H9 (cell line): ENCODE results near the gene RPIA. TPM values are rescaled to one million over a fixed set of nuclear protein-coding genes. Genes with fewer than 3 reads are reported as not detected.
"Not testable (repeated sequence)": the region's sequence is repeated elsewhere in the genome, so short reads cannot be mapped to it uniquely, and the experiment has no call there.

Source experiments
- DNase-seq: peaks from one replicate; pipeline ENCODE4 v3.0.0-alpha.2; 2017
- H2AFZ ChIP-seq: one replicate; pipeline ENCODE4 v1.6.1; 2013; ENCODE audit warnings: mild to moderate bottlenecking, low read length, control low read depth, moderate library complexity
- H2AK5ac ChIP-seq: 2 replicates; pipeline ENCODE4 v1.6.1; 2013; ENCODE audit warnings: low read length, control low read depth, mixed read lengths; ENCODE audit not compliant: insufficient read length
- H2BK120ac ChIP-seq: one replicate; pipeline ENCODE4 v1.6.1; 2013; ENCODE audit warnings: low read depth, mild to moderate bottlenecking, low read length, control low read depth, inconsistent platforms; ENCODE audit not compliant: poor library complexity, severe bottlenecking
- H2BK12ac ChIP-seq: 2 replicates; pipeline ENCODE4 v1.6.1; 2013; ENCODE audit warnings: low read length, control low read depth, mixed read lengths, low read depth; ENCODE audit not compliant: insufficient read length
- H2BK15ac ChIP-seq: 2 replicates; pipeline ENCODE4 v1.6.1; 2013; ENCODE audit warnings: low read depth, low read length, control low read depth
- H2BK20ac ChIP-seq: one replicate; pipeline ENCODE4 v1.6.1; 2013; ENCODE audit warnings: low read depth, mild to moderate bottlenecking, low read length, control low read depth, inconsistent platforms; ENCODE audit not compliant: poor library complexity, severe bottlenecking
- H2BK5ac ChIP-seq: 2 replicates; pipeline ENCODE4 v1.6.1; 2013; ENCODE audit warnings: low read length, control low read depth, mixed read lengths; ENCODE audit not compliant: insufficient read length
- H3K14ac ChIP-seq: 2 replicates; pipeline ENCODE4 v1.6.1; 2013; ENCODE audit warnings: low read length, control low read depth; ENCODE audit not compliant: insufficient read depth
- H3K18ac ChIP-seq: 2 replicates; pipeline ENCODE4 v1.6.1; 2013; ENCODE audit warnings: low read depth, mild to moderate bottlenecking, mixed read lengths, low read length, control low read depth; ENCODE audit not compliant: insufficient read length
- H3K23ac ChIP-seq: 2 replicates; pipeline ENCODE4 v1.6.1; 2013; ENCODE audit warnings: low read length, control low read depth, mixed read lengths, low read depth; ENCODE audit not compliant: insufficient read length
- H3K23me2 ChIP-seq: 2 replicates; pipeline ENCODE4 v1.6.1; 2013; ENCODE audit warnings: low read depth, mild to moderate bottlenecking, mixed read lengths, low read length, control low read depth; ENCODE audit not compliant: insufficient read length, poor library complexity, severe bottlenecking
- H3K27ac ChIP-seq: 2 replicates; pipeline ENCODE4 v1.5.1; 2013; ENCODE audit warnings: low read length, control low read depth, mixed read lengths, low read depth; ENCODE audit not compliant: insufficient read length
- H3K27me3 ChIP-seq: 2 replicates; pipeline ENCODE4 v1.6.1; 2013; ENCODE audit warnings: low read length, control low read depth, inconsistent platforms; ENCODE audit not compliant: insufficient read depth
- H3K4ac ChIP-seq: 2 replicates; pipeline ENCODE4 v1.6.1; 2013; ENCODE audit warnings: low read depth, mild to moderate bottlenecking, control low read depth, inconsistent platforms, low read length, moderate library complexity
- H3K4me1 ChIP-seq: 2 replicates; pipeline ENCODE4 v1.6.1; 2013; ENCODE audit warnings: low read length, control low read depth, inconsistent platforms; ENCODE audit not compliant: insufficient read depth
- H3K4me2 ChIP-seq: 2 replicates; pipeline ENCODE4 v1.6.1; 2013; ENCODE audit warnings: low read length, control low read depth, mixed read lengths; ENCODE audit not compliant: insufficient read length, insufficient read depth
- H3K56ac ChIP-seq: 2 replicates; pipeline ENCODE4 v1.6.1; 2013; ENCODE audit warnings: low read depth, mild to moderate bottlenecking, mixed read lengths, low read length, control low read depth; ENCODE audit not compliant: insufficient read length
- H3K79me1 ChIP-seq: 2 replicates; pipeline ENCODE4 v1.6.1; 2013; ENCODE audit warnings: low read depth, mild to moderate bottlenecking, moderate library complexity, low read length, control low read depth, inconsistent platforms; ENCODE audit not compliant: insufficient read depth, poor library complexity, severe bottlenecking
- H3K79me2 ChIP-seq: 2 replicates; pipeline ENCODE4 v1.6.1; 2013; ENCODE audit warnings: low read length, control low read depth, inconsistent platforms; ENCODE audit not compliant: insufficient read depth
- H3K9ac ChIP-seq: 2 replicates; pipeline ENCODE4 v1.6.1; 2013; ENCODE audit warnings: low read length, control low read depth, mixed read lengths; ENCODE audit not compliant: insufficient read length; ENCODE audit errors: extremely low read depth
- H3K9me3 ChIP-seq: one replicate; pipeline ENCODE4 v1.6.1; 2013; ENCODE audit warnings: low read depth, low read length, inconsistent platforms; ENCODE audit not compliant: control insufficient read depth
- H3T11ph ChIP-seq: one replicate; pipeline ENCODE4 v1.6.1; 2013; ENCODE audit warnings: mild to moderate bottlenecking, low read length, control low read depth, inconsistent platforms
- H4K20me1 ChIP-seq: one replicate; pipeline ENCODE4 v1.6.1; 2013; ENCODE audit not compliant: control insufficient read depth, insufficient read length, insufficient read depth
- H4K5ac ChIP-seq: 2 replicates; pipeline ENCODE4 v1.6.1; 2013; ENCODE audit warnings: low read depth, mild to moderate bottlenecking, mixed read lengths, low read length, control low read depth; ENCODE audit not compliant: insufficient read length
- H4K8ac ChIP-seq: replicated peaks from 2 replicates; pipeline ENCODE4 v1.6.1; 2013; ENCODE audit warnings: low read length, control low read depth, mixed read lengths, low read depth; ENCODE audit not compliant: insufficient read length
- H4K91ac ChIP-seq: 2 replicates; pipeline ENCODE4 v1.6.1; 2013; ENCODE audit warnings: low read depth, mild to moderate bottlenecking, moderate library complexity, mixed read lengths, low read length, control low read depth; ENCODE audit not compliant: insufficient read length
- H3K27ac Mint-ChIP-seq, 3 experiments: 2 replicates in 2 of 3; 3 replicates in 1 of 3; pipeline ENCODE4 v1.8.0; 2020 to 2021; ENCODE audit warnings: mixed read lengths in 3 of 3, mild to moderate bottlenecking in 1 of 3, moderate library complexity in 1 of 3
- H3K27me3 Mint-ChIP-seq: 2 replicates; pipeline ENCODE4 v1.8.0; 2021; ENCODE audit warnings: low read depth, mild to moderate bottlenecking, moderate library complexity, mixed read lengths
- H3K36me3 Mint-ChIP-seq, 3 experiments: 2 replicates in 2 of 3; 3 replicates in 1 of 3; pipeline ENCODE4 v1.8.0; 2020 to 2021; ENCODE audit warnings: low read depth in 3 of 3, mixed read lengths in 3 of 3; ENCODE audit not compliant: insufficient read depth in 1 of 3
- H3K4me1 Mint-ChIP-seq, 2 experiments: 2 replicates each; pipeline ENCODE4 v1.8.0; 2020; ENCODE audit warnings: mixed read lengths in 2 of 2
- H3K4me3 Mint-ChIP-seq, 2 experiments: 2 replicates in 1 of 2; 3 replicates in 1 of 2; pipeline ENCODE4 v1.8.0; 2020 to 2021; ENCODE audit warnings: mild to moderate bottlenecking in 2 of 2, mixed read lengths in 2 of 2, moderate library complexity in 1 of 2
- H3K9me3 Mint-ChIP-seq, 2 experiments: 2 replicates in 1 of 2; 3 replicates in 1 of 2; pipeline ENCODE4 v1.8.0; 2020; ENCODE audit warnings: mild to moderate bottlenecking in 2 of 2, mixed read lengths in 2 of 2, moderate library complexity in 1 of 2
- CTCF ChIP-seq: fragments of 200-600 bp; sonication (generic); conservative IDR thresholded peaks from 3 replicates; pipeline ENCODE4 v1.8.0; 2021; ENCODE audit warnings: antibody characterized with exemption, mild to moderate bottlenecking
- WGBS: extraction: QIAGEN DNeasy Blood & Tissue Kit; methylation state at CpG from one replicate; pipeline ENCODE4 v1.1.7; 2013; ENCODE audit warnings: missing lambda C conversion rate, low lambda C conversion rate, mixed read lengths; ENCODE audit not compliant: insufficient read length; ENCODE audit errors: extremely low coverage; 5-methylcytosine and 5-hydroxymethylcytosine counted together
- total RNA-seq: library from RNA; stranded (reverse); gene quantifications from 2 replicates; pipeline ENCODE4 v1.2.1, GENCODE V29; 2021

The RPIA gene
- total RNA-seq, 1 experiment from 2014 or later = 18.6 TPM

- H3T11ph ChIP-seq = no peak overlapping the region
- no peak overlapping the region for H3K4ac ChIP-seq
- no peak overlapping the region for H3K9ac ChIP-seq
- peak overlapping the region; percentile 56 to 85 for H3K4me3 Mint-ChIP-seq
- H3K9me3 Mint-ChIP-seq = peaks cover 18 to 31% of the 10 kb centered on the region in 2 experiments
- H3K27me3 Mint-ChIP-seq = peaks cover 42% of the 10 kb centered on the region
- H3K79me1 ChIP-seq = no peaks in the 10 kb centered on the region
- H2BK20ac ChIP-seq = no peak overlapping the region
- H3K36me3 Mint-ChIP-seq = peaks cover 0 to 5% (median 0%) of the 10 kb centered on the region in 3 experiments; a peak in 4 of 7 replicates
- H4K20me1 ChIP-seq = no peaks in the 10 kb centered on the region
- H2AFZ ChIP-seq = no peak overlapping the region
- H3K23me2 ChIP-seq = peaks cover 8% of the 10 kb centered on the region
- peak; percentile 68 for DNase-seq
- H2BK120ac ChIP-seq = no peak overlapping the region
- no CpG with 5 or more reads among the region's 75 CpGs for WGBS
- H3K23ac ChIP-seq = no peak overlapping the region
- peaks cover 2 to 4% of the 10 kb centered on the region in 2 experiments; a peak in 3 of 4 replicates for H3K4me1 Mint-ChIP-seq
- no peak overlapping the region for H4K8ac ChIP-seq
- H3K27ac ChIP-seq = no peak overlapping the region
- H3K4me1 ChIP-seq = no peaks in the 10 kb centered on the region
- no peak overlapping the region for H4K91ac ChIP-seq
- no peak overlapping the region for H3K56ac ChIP-seq
- no peak overlapping the region for H2BK5ac ChIP-seq
- H4K5ac ChIP-seq = no peak overlapping the region
- H3K18ac ChIP-seq = no peak overlapping the region
- H3K27ac Mint-ChIP-seq = no peak overlapping the region
- peak overlapping the region; percentile 40 for H3K4me2 ChIP-seq
- peak; percentile 15; the same call in 1 of the 3 replicates for TF ChIP-seq CTCF
- no peaks in the 10 kb centered on the region for H3K9me3 ChIP-seq
- H3K27me3 ChIP-seq = peaks cover 9% of the 10 kb centered on the region; the same call in 1 of the 2 replicates
- H2BK15ac ChIP-seq = no peak overlapping the region
- no peak overlapping the region for H2BK12ac ChIP-seq
- H3K14ac ChIP-seq = no peak overlapping the region; the same call in 1 of the 2 replicates
- H2AK5ac ChIP-seq = no peak overlapping the region
- no peaks in the 10 kb centered on the region for H3K79me2 ChIP-seq
Observed at GRCh38 chr2:88765154-88765888, 73.8 kb downstream of the RPIA start.

- Mint-ChIP-seq H3K27me3 (peaks cover 42% of the 10 kb centered on the region), H3K4me3 (peak overlapping the region; percentile 56 to 85)
- peak overlapping the region; percentile 40 for H3K4me2 ChIP-seq
Observed at GRCh38 chr2:88765889-88766481, 74.5 kb downstream of the RPIA start.

More at GRCh38 chr2:88765889-88766481, 74.5 kb downstream of the RPIA start:
- WGBS = no CpG with 5 or more reads among the region's 24 CpGs
- H3K4ac ChIP-seq, H3K23me2 ChIP-seq, H3K79me2 ChIP-seq, H3K14ac ChIP-seq, H4K8ac ChIP-seq, H2BK15ac ChIP-seq, H2BK120ac ChIP-seq, H4K91ac ChIP-seq, H3K56ac ChIP-seq, H3K27ac Mint-ChIP-seq, H2AK5ac ChIP-seq, H3K18ac ChIP-seq, H4K20me1 ChIP-seq, H3K23ac ChIP-seq, H2BK12ac ChIP-seq, H2BK20ac ChIP-seq, H3K4me1 ChIP-seq, H3T11ph ChIP-seq, H2AFZ ChIP-seq, H3K9me3 ChIP-seq, H2BK5ac ChIP-seq, DNase-seq, H4K5ac ChIP-seq, H3K4me1 Mint-ChIP-seq, H3K9ac ChIP-seq, H3K79me1 ChIP-seq, H3K27me3 ChIP-seq, H3K36me3 Mint-ChIP-seq, H3K27ac ChIP-seq: not testable (repeated sequence)
- H3K9me3 Mint-ChIP-seq = peaks cover 15 to 29% of the 10 kb centered on the region in 2 experiments; a peak in 4 of 5 replicates
